Pons (tissue), 1 donor: Measurements from ENCODE around the gene SMIM35.

Experiments
- DNase-seq: peaks from one replicate; pipeline ENCODE4 v3.0.0-alpha.2; 2016; ENCODE audit warnings: low spot score

SMIM35 gene

GRCh38 chr11:118086913-118087768 is at the start of gene SMIM35:
Gene SMIM35 (minus strand): TSS chr11:118086963. CDS start chr11:118086757, 206 bp downstream.
- DNase-seq = peak; percentile 37

- no peak for DNase-seq
Measured at GRCh38 chr11:118136341-118136740, 49.6 kb upstream of the SMIM35 start.

GRCh38 chr11:118135796-118136165 is 49.0 kb upstream of the SMIM35 start:
- no peak for DNase-seq

DNA sequence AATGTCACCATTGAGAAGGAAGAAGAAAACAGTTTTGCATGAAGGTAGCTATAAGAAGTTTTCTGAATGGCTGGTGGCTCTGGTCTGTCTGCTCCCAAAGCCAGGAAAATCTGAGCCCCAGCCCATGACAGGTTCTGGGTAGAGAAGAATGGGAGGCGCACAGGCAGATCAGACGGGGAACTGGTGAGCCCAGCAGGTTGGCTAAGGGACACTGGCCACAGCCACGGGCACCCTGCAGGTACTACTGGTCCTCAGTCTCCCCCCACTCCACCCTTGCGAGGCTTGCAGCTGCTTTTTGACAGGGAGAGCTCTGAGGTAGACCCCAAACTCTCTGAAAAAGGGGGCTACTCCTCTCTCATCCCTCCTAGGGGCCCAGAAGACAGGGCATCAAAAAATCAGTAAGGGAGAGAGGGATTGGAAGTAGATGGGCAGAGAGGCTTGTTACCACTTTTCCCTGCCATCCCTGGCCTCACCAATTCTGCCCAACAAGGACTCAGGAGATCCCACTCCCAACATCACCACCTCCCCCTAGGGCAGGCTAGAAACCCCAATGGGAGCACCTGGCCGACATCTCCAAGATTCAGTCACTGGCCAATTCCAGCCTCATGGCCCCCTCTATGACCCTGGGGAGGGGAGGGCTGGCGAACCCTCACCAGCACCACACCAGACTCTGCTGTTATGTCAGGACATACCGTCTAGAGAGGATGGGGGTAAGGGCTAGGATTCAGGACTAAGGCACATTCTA is 48.5 kb upstream of the SMIM35 start:
- DNase-seq = no peak

DNA sequence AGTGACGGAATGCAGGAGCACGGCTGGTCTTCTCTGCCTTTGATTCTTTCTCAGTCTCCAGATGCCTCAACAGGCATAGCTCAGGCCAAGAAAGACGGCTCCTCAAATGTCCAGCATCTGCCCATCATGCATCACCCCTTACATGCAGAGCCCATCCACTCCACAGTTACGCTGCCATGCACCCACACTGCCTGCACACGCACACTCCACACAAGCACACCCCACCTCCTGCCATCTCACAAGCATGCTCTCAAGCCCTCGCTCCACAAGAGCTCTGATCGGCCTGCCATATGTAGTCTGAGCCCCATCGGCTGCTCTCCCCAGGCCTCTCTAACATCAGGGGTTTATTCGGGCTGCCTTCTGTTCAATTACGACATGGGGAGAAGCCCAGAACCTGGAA is 47.1 kb upstream of the SMIM35 start:
- no peak for DNase-seq

- no peak for DNase-seq
Measured at GRCh38 chr11:118132385-118133151, 45.8 kb upstream of the SMIM35 start.

- no peak for DNase-seq
Measured at GRCh38 chr11:118129471-118130172, 42.9 kb upstream of the SMIM35 start.

DNA sequence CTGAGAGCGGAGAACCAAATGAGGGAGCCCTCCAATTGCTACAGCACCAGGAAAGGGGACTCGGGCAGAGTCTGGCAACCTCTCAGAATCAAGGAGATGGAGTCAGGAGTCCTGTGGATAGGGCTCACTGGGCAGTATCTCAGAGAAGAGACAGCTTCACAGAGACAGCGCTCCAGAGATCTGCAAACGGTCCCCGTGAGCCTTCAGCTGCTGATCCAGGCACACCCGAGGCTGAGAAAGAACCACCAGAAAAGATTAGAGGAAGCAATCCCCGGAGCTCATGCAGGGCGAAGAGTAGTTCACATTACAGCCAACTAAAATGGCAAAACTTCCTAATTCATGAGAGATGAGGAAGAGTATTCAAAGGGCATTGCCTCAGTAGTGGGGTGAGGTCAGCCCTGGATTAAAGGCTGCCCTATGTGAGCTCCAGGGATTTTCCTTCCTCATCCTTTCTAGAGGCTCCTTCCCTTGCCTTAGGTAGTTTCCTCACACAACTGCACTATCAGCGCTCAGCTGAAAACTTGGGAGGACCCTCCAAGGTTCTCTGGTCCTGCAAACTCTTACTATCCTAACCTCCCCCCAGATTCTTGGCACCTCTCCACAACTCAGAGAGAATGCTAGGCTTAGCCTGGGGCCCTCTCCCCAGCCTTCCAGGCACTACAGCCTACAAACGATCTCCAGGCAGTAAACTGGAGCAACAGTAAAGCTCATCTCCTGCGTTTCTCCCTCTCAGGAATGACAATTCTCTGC is 42.1 kb upstream of the SMIM35 start:
- DNase-seq = no peak

- DNase-seq = no peak
Measured at GRCh38 chr11:118128310-118128709, 41.5 kb upstream of the SMIM35 start.

DNA sequence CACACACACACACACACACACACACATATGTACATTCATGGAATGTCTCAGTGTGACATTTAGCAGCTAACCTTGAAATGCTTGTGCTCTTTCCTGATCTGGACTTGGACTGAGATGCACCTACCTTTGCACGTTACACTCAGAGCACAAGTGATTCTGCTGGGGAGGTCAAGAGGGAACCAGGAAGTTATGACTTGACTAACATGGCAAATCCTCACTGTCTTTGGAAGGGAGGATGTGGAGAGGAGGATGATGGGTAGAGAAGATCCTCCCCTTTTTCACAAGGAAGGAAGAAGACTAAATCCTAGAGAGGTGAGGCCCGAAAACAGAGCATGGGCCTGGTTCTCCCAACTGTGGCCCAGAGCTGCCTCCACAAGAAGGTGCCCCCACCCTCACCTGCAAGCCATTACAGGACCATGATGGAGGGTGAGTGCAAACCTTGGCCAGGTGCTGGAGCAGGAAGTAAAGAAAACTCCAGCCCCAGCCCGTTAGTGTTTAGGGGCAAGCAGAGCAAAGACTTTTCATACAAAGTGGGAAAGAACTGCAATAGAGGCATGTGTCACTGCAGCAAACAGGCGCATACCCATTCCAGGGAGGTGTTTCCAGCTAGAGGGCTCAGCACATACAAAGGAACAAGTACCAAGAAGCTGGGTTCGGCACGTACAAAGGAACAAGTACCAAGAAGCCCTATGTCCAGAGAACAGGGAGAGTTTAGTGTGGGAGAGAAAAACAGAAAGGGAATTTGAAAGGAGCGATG is 39.5 kb upstream of the SMIM35 start:
- DNase-seq = no peak

- no peak for DNase-seq
Measured at GRCh38 chr11:118124929-118125535, 38.3 kb upstream of the SMIM35 start.

GRCh38 chr11:118120793-118121192 is 34.0 kb upstream of the SMIM35 start:
- DNase-seq = no peak

DNA sequence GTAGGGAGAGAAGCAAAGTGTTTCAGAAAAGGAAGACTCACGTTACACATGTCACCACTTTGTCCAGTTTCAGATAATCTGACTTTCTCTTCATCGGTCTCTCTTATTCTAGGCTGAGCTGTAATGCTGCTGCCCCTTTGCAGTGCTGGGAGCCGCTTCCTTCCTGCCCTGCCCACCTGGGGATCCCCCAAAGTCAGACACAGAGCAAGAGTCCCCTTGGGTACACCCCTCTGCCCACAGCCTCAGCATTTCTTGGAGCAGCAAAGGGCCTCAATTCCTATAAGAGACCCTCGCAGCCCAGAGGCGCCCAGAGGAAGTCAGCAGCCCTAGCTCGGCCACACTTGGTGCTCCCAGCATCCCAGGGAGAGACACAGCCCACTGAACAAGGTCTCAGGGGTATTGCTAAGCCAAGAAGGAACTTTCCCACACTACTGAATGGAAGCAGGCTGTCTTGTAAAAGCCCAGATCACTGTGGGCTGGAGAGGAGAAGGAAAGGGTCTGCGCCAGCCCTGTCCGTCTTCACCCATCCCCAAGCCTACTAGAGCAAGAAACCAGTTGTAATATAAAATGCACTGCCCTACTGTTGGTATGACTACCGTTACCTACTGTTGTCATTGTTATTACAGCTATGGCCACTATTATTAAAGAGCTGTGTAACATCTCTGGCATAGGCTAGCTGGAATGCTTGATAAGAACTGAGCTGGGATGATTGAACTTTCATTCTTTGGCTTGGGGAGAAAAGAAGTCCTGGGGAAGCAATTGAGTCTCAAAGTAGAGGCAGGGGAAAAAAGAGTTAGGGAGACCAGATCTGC is 31.2 kb upstream of the SMIM35 start:
- DNase-seq = no peak

- DNase-seq = no peak
Measured at GRCh38 chr11:118115048-118115447, 28.3 kb upstream of the SMIM35 start.

- DNase-seq = no peak
Measured at GRCh38 chr11:118114266-118114665, 27.5 kb upstream of the SMIM35 start.

- DNase-seq = no peak
Measured at GRCh38 chr11:118112711-118113430, 26.1 kb upstream of the SMIM35 start.

- DNase-seq = no peak
Measured at GRCh38 chr11:118111744-118112035, 24.9 kb upstream of the SMIM35 start.

DNA sequence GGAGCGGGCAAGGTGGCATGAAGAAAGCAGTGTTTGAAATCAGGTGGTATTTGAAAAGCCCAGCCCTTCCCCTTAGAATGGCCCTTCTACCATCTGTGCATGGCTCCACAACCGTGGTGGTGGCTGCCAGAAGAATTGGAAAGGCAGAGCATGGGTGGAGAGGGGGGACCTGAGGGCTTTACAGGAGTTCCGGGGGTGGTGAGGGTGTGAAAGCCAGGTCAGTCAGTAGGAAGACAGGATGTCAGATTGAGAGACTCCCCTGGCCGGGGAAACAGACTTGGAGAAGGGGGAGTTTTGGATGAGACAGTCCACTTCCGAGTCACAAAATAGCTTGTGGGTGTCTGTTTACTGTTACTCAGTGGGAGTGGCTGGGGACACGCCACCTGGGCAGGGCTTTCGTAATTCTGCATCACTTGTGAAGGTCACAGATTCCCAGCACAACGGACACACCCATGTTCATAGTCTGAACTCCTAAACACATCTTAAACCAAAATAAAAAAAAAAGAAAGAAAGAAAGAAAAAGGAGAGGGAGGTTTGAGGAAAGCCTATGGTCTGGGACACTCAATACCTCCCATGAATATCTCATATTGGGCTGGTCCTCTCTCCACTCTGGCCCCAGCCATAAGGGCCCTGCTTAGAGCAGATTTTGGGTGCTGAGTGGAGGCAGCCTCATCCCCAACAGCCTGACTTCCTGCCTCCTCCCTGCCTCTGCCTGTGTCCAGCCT is 24.4 kb upstream of the SMIM35 start:
- DNase-seq = no peak
